H9 (cell line): ENCODE measurements around the gene ACVR1B. TPM values are rescaled to one million over a fixed set of nuclear protein-coding genes. Genes with fewer than 3 reads are reported as not detected.

Experiments used
- DNase-seq: peaks from one replicate; pipeline ENCODE4 v3.0.0-alpha.2; 2017
- H2AFZ ChIP-seq: one replicate; pipeline ENCODE4 v1.6.1; 2013; ENCODE audit warnings: mild to moderate bottlenecking, low read length, control low read depth, moderate library complexity
- H2AK5ac ChIP-seq: 2 replicates; pipeline ENCODE4 v1.6.1; 2013; ENCODE audit warnings: low read length, control low read depth, mixed read lengths; ENCODE audit not compliant: insufficient read length
- H2BK120ac ChIP-seq: one replicate; pipeline ENCODE4 v1.6.1; 2013; ENCODE audit warnings: low read depth, mild to moderate bottlenecking, low read length, control low read depth, inconsistent platforms; ENCODE audit not compliant: poor library complexity, severe bottlenecking
- H2BK12ac ChIP-seq: 2 replicates; pipeline ENCODE4 v1.6.1; 2013; ENCODE audit warnings: low read length, control low read depth, mixed read lengths, low read depth; ENCODE audit not compliant: insufficient read length
- H2BK15ac ChIP-seq: 2 replicates; pipeline ENCODE4 v1.6.1; 2013; ENCODE audit warnings: low read depth, low read length, control low read depth
- H2BK20ac ChIP-seq: one replicate; pipeline ENCODE4 v1.6.1; 2013; ENCODE audit warnings: low read depth, mild to moderate bottlenecking, low read length, control low read depth, inconsistent platforms; ENCODE audit not compliant: poor library complexity, severe bottlenecking
- H2BK5ac ChIP-seq: 2 replicates; pipeline ENCODE4 v1.6.1; 2013; ENCODE audit warnings: low read length, control low read depth, mixed read lengths; ENCODE audit not compliant: insufficient read length
- H3K14ac ChIP-seq: 2 replicates; pipeline ENCODE4 v1.6.1; 2013; ENCODE audit warnings: low read length, control low read depth; ENCODE audit not compliant: insufficient read depth
- H3K18ac ChIP-seq: 2 replicates; pipeline ENCODE4 v1.6.1; 2013; ENCODE audit warnings: low read depth, mild to moderate bottlenecking, mixed read lengths, low read length, control low read depth; ENCODE audit not compliant: insufficient read length
- H3K23ac ChIP-seq: 2 replicates; pipeline ENCODE4 v1.6.1; 2013; ENCODE audit warnings: low read length, control low read depth, mixed read lengths, low read depth; ENCODE audit not compliant: insufficient read length
- H3K23me2 ChIP-seq: 2 replicates; pipeline ENCODE4 v1.6.1; 2013; ENCODE audit warnings: low read depth, mild to moderate bottlenecking, mixed read lengths, low read length, control low read depth; ENCODE audit not compliant: insufficient read length, poor library complexity, severe bottlenecking
- H3K27ac ChIP-seq: 2 replicates; pipeline ENCODE4 v1.5.1; 2013; ENCODE audit warnings: low read length, control low read depth, mixed read lengths, low read depth; ENCODE audit not compliant: insufficient read length
- H3K27me3 ChIP-seq: 2 replicates; pipeline ENCODE4 v1.6.1; 2013; ENCODE audit warnings: low read length, control low read depth, inconsistent platforms; ENCODE audit not compliant: insufficient read depth
- H3K4ac ChIP-seq: 2 replicates; pipeline ENCODE4 v1.6.1; 2013; ENCODE audit warnings: low read depth, mild to moderate bottlenecking, control low read depth, inconsistent platforms, low read length, moderate library complexity
- H3K4me1 ChIP-seq: 2 replicates; pipeline ENCODE4 v1.6.1; 2013; ENCODE audit warnings: low read length, control low read depth, inconsistent platforms; ENCODE audit not compliant: insufficient read depth
- H3K4me2 ChIP-seq: 2 replicates; pipeline ENCODE4 v1.6.1; 2013; ENCODE audit warnings: low read length, control low read depth, mixed read lengths; ENCODE audit not compliant: insufficient read length, insufficient read depth
- H3K56ac ChIP-seq: 2 replicates; pipeline ENCODE4 v1.6.1; 2013; ENCODE audit warnings: low read depth, mild to moderate bottlenecking, mixed read lengths, low read length, control low read depth; ENCODE audit not compliant: insufficient read length
- H3K79me1 ChIP-seq: 2 replicates; pipeline ENCODE4 v1.6.1; 2013; ENCODE audit warnings: low read depth, mild to moderate bottlenecking, moderate library complexity, low read length, control low read depth, inconsistent platforms; ENCODE audit not compliant: insufficient read depth, poor library complexity, severe bottlenecking
- H3K79me2 ChIP-seq: 2 replicates; pipeline ENCODE4 v1.6.1; 2013; ENCODE audit warnings: low read length, control low read depth, inconsistent platforms; ENCODE audit not compliant: insufficient read depth
- H3K9ac ChIP-seq: 2 replicates; pipeline ENCODE4 v1.6.1; 2013; ENCODE audit warnings: low read length, control low read depth, mixed read lengths; ENCODE audit not compliant: insufficient read length; ENCODE audit errors: extremely low read depth
- H3K9me3 ChIP-seq: one replicate; pipeline ENCODE4 v1.6.1; 2013; ENCODE audit warnings: low read depth, low read length, inconsistent platforms; ENCODE audit not compliant: control insufficient read depth
- H3T11ph ChIP-seq: one replicate; pipeline ENCODE4 v1.6.1; 2013; ENCODE audit warnings: mild to moderate bottlenecking, low read length, control low read depth, inconsistent platforms
- H4K20me1 ChIP-seq: one replicate; pipeline ENCODE4 v1.6.1; 2013; ENCODE audit not compliant: control insufficient read depth, insufficient read length, insufficient read depth
- H4K5ac ChIP-seq: 2 replicates; pipeline ENCODE4 v1.6.1; 2013; ENCODE audit warnings: low read depth, mild to moderate bottlenecking, mixed read lengths, low read length, control low read depth; ENCODE audit not compliant: insufficient read length
- H4K8ac ChIP-seq: replicated peaks from 2 replicates; pipeline ENCODE4 v1.6.1; 2013; ENCODE audit warnings: low read length, control low read depth, mixed read lengths, low read depth; ENCODE audit not compliant: insufficient read length
- H4K91ac ChIP-seq: 2 replicates; pipeline ENCODE4 v1.6.1; 2013; ENCODE audit warnings: low read depth, mild to moderate bottlenecking, moderate library complexity, mixed read lengths, low read length, control low read depth; ENCODE audit not compliant: insufficient read length
- H3K27ac Mint-ChIP-seq, 3 experiments: 2 replicates in 2 of 3; 3 replicates in 1 of 3; pipeline ENCODE4 v1.8.0; 2020 to 2021; ENCODE audit warnings: mixed read lengths in 3 of 3, mild to moderate bottlenecking in 1 of 3, moderate library complexity in 1 of 3
- H3K27me3 Mint-ChIP-seq: 2 replicates; pipeline ENCODE4 v1.8.0; 2021; ENCODE audit warnings: low read depth, mild to moderate bottlenecking, moderate library complexity, mixed read lengths
- H3K36me3 Mint-ChIP-seq, 3 experiments: 2 replicates in 2 of 3; 3 replicates in 1 of 3; pipeline ENCODE4 v1.8.0; 2020 to 2021; ENCODE audit warnings: low read depth in 3 of 3, mixed read lengths in 3 of 3; ENCODE audit not compliant: insufficient read depth in 1 of 3
- H3K4me1 Mint-ChIP-seq, 2 experiments: 2 replicates each; pipeline ENCODE4 v1.8.0; 2020; ENCODE audit warnings: mixed read lengths in 2 of 2
- H3K4me3 Mint-ChIP-seq, 2 experiments: 2 replicates in 1 of 2; 3 replicates in 1 of 2; pipeline ENCODE4 v1.8.0; 2020 to 2021; ENCODE audit warnings: mild to moderate bottlenecking in 2 of 2, mixed read lengths in 2 of 2, moderate library complexity in 1 of 2
- H3K9me3 Mint-ChIP-seq, 2 experiments: 2 replicates in 1 of 2; 3 replicates in 1 of 2; pipeline ENCODE4 v1.8.0; 2020; ENCODE audit warnings: mild to moderate bottlenecking in 2 of 2, mixed read lengths in 2 of 2, moderate library complexity in 1 of 2
- WGBS: extraction: QIAGEN DNeasy Blood & Tissue Kit; methylation state at CpG from one replicate; pipeline ENCODE4 v1.1.7; 2013; ENCODE audit warnings: missing lambda C conversion rate, low lambda C conversion rate, mixed read lengths; ENCODE audit not compliant: insufficient read length; ENCODE audit errors: extremely low coverage; 5-methylcytosine and 5-hydroxymethylcytosine counted together
- total RNA-seq: library from RNA; stranded (reverse); gene quantifications from 2 replicates; pipeline ENCODE4 v1.2.1, GENCODE V29; 2021
- TF ChIP-seq, protein P1 (sequence below): fragments of 200-600 bp; sonication (generic); conservative IDR thresholded peaks from 3 replicates; pipeline ENCODE4 v1.8.0; 2021; ENCODE audit warnings: antibody characterized with exemption, mild to moderate bottlenecking

The ACVR1B gene
- total RNA-seq, 1 experiment from 2014 or later, result 16.3 TPM

DNA sequence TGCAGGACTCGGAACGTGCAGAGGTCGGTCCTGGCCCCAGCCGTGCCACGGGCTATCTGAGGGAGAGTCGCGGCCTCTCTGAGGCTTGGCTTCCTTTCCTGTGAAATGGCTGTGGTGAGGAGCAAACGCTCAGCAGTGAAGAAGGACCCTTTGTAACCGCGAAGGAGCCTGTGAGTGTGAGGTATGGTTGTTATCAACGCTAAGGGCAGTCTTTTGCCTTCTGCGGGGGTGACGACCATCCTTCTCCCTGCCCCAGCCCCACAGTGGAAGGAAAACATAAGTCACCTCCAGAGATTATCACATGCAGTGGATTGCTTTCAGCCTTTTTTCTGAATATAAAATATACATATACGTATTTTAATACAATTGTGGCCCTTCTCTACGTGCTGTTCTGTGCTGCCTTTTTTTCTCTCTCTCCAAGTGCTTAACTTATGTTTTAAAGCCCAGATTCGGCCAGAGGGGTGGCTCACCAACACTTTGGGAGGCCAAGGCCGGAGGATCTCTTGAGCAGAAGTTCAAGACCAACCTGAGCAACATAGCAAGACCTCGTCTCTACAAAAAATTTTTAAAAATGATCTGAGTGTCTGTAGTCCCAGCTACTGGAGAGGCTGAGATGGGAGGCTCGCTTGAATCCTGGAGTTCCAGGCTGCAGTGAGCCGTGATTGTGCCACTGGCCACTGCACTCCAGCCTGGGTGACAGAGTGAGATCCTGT is 72.6 kb downstream of the ACVR1B start:
- Histone ChIP-seq H4K5ac (no peak overlapping the region), H3K23me2 (peaks cover 16% of the 10 kb centered on the region), H3K4me1 (peaks cover 5% of the 10 kb centered on the region), H2BK120ac (no peak overlapping the region), H3K4me2 (peak overlapping the region; percentile 66), H4K20me1 (no peaks in the 10 kb centered on the region), H3K27me3 (peaks cover 5% of the 10 kb centered on the region; the same call in 1 of the 2 replicates), H4K8ac (no peak overlapping the region), H3K9ac (no peak overlapping the region), H3K14ac (no peak overlapping the region), H3T11ph (no peak overlapping the region), H3K79me2 (no peaks in the 10 kb centered on the region), H3K9me3 (no peaks in the 10 kb centered on the region), H2BK15ac (no peak overlapping the region), H3K79me1 (no peaks in the 10 kb centered on the region), H3K23ac (no peak overlapping the region), H3K27ac (no peak overlapping the region), H3K56ac (no peak overlapping the region), H2AFZ (no peak overlapping the region), H3K18ac (peak overlapping the region; percentile 72), H2BK5ac (no peak overlapping the region), H2AK5ac (no peak overlapping the region), H2BK12ac (no peak overlapping the region), H2BK20ac (no peak overlapping the region), H3K4ac (no peak overlapping the region), H4K91ac (no peak overlapping the region)
- H3K4me1 Mint-ChIP-seq, result peaks cover 23 to 35% of the 10 kb centered on the region in 2 experiments
- no peaks in the 10 kb centered on the region; a peak in 1 of 7 replicates for H3K36me3 Mint-ChIP-seq
- H3K9me3 Mint-ChIP-seq, result no peaks in the 10 kb centered on the region; a peak in 1 of 5 replicates
- H3K4me3 Mint-ChIP-seq, result peak overlapping the region; percentile 62 to 81
- TF ChIP-seq, protein P1, sequence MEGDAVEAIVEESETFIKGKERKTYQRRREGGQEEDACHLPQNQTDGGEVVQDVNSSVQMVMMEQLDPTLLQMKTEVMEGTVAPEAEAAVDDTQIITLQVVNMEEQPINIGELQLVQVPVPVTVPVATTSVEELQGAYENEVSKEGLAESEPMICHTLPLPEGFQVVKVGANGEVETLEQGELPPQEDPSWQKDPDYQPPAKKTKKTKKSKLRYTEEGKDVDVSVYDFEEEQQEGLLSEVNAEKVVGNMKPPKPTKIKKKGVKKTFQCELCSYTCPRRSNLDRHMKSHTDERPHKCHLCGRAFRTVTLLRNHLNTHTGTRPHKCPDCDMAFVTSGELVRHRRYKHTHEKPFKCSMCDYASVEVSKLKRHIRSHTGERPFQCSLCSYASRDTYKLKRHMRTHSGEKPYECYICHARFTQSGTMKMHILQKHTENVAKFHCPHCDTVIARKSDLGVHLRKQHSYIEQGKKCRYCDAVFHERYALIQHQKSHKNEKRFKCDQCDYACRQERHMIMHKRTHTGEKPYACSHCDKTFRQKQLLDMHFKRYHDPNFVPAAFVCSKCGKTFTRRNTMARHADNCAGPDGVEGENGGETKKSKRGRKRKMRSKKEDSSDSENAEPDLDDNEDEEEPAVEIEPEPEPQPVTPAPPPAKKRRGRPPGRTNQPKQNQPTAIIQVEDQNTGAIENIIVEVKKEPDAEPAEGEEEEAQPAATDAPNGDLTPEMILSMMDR, result peak; percentile 13; the same call in 2 of the 3 replicates
- H3K27ac Mint-ChIP-seq, result no peak overlapping the region
- H3K27me3 Mint-ChIP-seq, result peaks cover 60% of the 10 kb centered on the region
- WGBS, result no CpG with 5 or more reads among the region's 20 CpGs
- DNase-seq, result no peak
